ENCODE data around the gene NRCAM.

Gene NRCAM

GRCh38 chr7:108235451-108236061 lies 220.7 kb downstream of the NRCAM start:
- peak; percentile 33 for ATAC-seq
- TF ChIP-seq ARNTL (CRISPR knock-in tag; IDR thresholded peaks at IDR 0.05; ENCODE audit: borderline replicate concordance, low read depth) = no peak

- peak; percentile 15; the same call in 2 of the 3 replicates for ATAC-seq
- TF ChIP-seq ISL1 (CRISPR knock-in tag; IDR thresholded peaks at IDR 0.05) (peak; percentile 72), RARB (CRISPR knock-in tag; IDR thresholded peaks at IDR 0.05) (no peak)
Measured at GRCh38 chr7:108234971-108235450, 221.2 kb downstream of the NRCAM start.

GRCh38 chr7:108234281-108234680 lies 222.0 kb downstream of the NRCAM start:
- ATAC-seq = peak; percentile 67
- TF ChIP-seq ZNF70 (CRISPR knock-in tag; IDR thresholded peaks at IDR 0.05) (no peak), TOX (CRISPR knock-in tag; IDR thresholded peaks at IDR 0.05; ENCODE audit: borderline replicate concordance) (no peak), POU6F1 (CRISPR knock-in tag; IDR thresholded peaks at IDR 0.05; ENCODE audit: borderline replicate concordance, low read depth) (no peak), GLIS3 (CRISPR knock-in tag; IDR thresholded peaks at IDR 0.05) (no peak), ZFP3 (CRISPR knock-in tag; IDR thresholded peaks at IDR 0.05) (no peak), OSR1 (CRISPR knock-in tag; IDR thresholded peaks at IDR 0.05) (no peak), ZC3H10 (CRISPR knock-in tag; IDR thresholded peaks at IDR 0.05) (no peak), ZNF565 (CRISPR knock-in tag; conservative IDR thresholded peaks at IDR 0.05; ENCODE audit: low read depth) (no peak), PATZ1 (CRISPR knock-in tag; IDR thresholded peaks at IDR 0.05; ENCODE audit: borderline replicate concordance) (no peak), TSHZ2 (CRISPR knock-in tag; IDR thresholded peaks at IDR 0.05) (no peak)

GRCh38 chr7:108232076-108232475 lies 224.2 kb downstream of the NRCAM start:
- no peak for ATAC-seq
- TF ChIP-seq BACH2 (CRISPR knock-in tag; IDR thresholded peaks at IDR 0.05; ENCODE audit: borderline replicate concordance) (no peak), TSHZ2 (CRISPR knock-in tag; IDR thresholded peaks at IDR 0.05) (no peak), CSDC2 (CRISPR knock-in tag; IDR thresholded peaks at IDR 0.05) (no peak), PPARA (CRISPR knock-in tag; IDR thresholded peaks at IDR 0.05; ENCODE audit: borderline replicate concordance) (no peak), CREB5 (CRISPR knock-in tag; IDR thresholded peaks at IDR 0.05; ENCODE audit: low read depth) (no peak), CSRNP3 (CRISPR knock-in tag; IDR thresholded peaks at IDR 0.05) (no peak), GLIS3 (CRISPR knock-in tag; IDR thresholded peaks at IDR 0.05) (no peak), ZC3H10 (CRISPR knock-in tag; IDR thresholded peaks at IDR 0.05) (no peak), ISL1 (CRISPR knock-in tag; IDR thresholded peaks at IDR 0.05) (no peak), ZNF8 (CRISPR knock-in tag; IDR thresholded peaks at IDR 0.05) (no peak)
